Stimulated activated naive CD8-positive, alpha-beta T cell treated with anti-CD3 and anti-CD28 coated beads, Interleukin-15, Interleukin-2, amounts not matched to agents 100 ng/mL and 50 ng/mL, for 24 hours (primary cell): ENCODE data around the gene MGARP.

Experiments used
- H3K27ac Mint-ChIP-seq: one replicate; pipeline ENCODE4 v1.8.0; 2021; ENCODE audit warnings: mild to moderate bottlenecking, mixed read lengths
- H3K27me3 Mint-ChIP-seq: one replicate; pipeline ENCODE4 v1.8.0; 2021; ENCODE audit warnings: mixed read lengths
- H3K36me3 Mint-ChIP-seq: one replicate; pipeline ENCODE4 v1.8.0; 2021; ENCODE audit warnings: low read depth, mixed read lengths
- H3K4me1 Mint-ChIP-seq: one replicate; pipeline ENCODE4 v1.8.0; 2021; ENCODE audit warnings: low read depth, mixed read lengths
- H3K4me3 Mint-ChIP-seq: one replicate; pipeline ENCODE4 v1.8.0; 2021; ENCODE audit warnings: mild to moderate bottlenecking, mixed read lengths
- H3K9me3 Mint-ChIP-seq: one replicate; pipeline ENCODE4 v1.8.0; 2021; ENCODE audit warnings: mixed read lengths

Gene MGARP

GRCh38 chr4:139301821-139302611 lies 22.0 kb upstream of the MGARP start, which contains the start of gene NDUFC1:
Gene NDUFC1 (minus strand): TSS chr4:139302477. CDS start chr4:139295798, 6,679 bp downstream.
- H3K4me1 Mint-ChIP-seq, result peaks cover 68% of the 10 kb centered on the region

GRCh38 chr4:139301113-139301820 lies 21.2 kb upstream of the MGARP start, which contains the start of gene NAA15:
Gene NAA15 (plus strand): TSS chr4:139301505. CDS start chr4:139301778, 273 bp downstream.
- H3K27me3 Mint-ChIP-seq, result no peaks in the 10 kb centered on the region
- peaks cover 43% of the 10 kb centered on the region for H3K36me3 Mint-ChIP-seq
- H3K27ac Mint-ChIP-seq, result peak within 1 kb of the TSS; percentile 100
- H3K4me3 Mint-ChIP-seq, result peak within 1 kb of the TSS; percentile 99
- peaks cover 65% of the 10 kb centered on the region for H3K4me1 Mint-ChIP-seq
- H3K9me3 Mint-ChIP-seq, result no peaks in the 10 kb centered on the region

More at GRCh38 chr4:139301821-139302611, 22.0 kb upstream of the MGARP start, which contains the start of gene NDUFC1:
- H3K36me3 Mint-ChIP-seq, result peaks cover 51% of the 10 kb centered on the region
- no peaks in the 10 kb centered on the region for H3K9me3 Mint-ChIP-seq
- peak within 1 kb of the TSS; percentile 100 for H3K27ac Mint-ChIP-seq
- peak within 1 kb of the TSS; percentile 99 for H3K4me3 Mint-ChIP-seq
- no peaks in the 10 kb centered on the region for H3K27me3 Mint-ChIP-seq

- Mint-ChIP-seq H3K4me3 (peak overlapping the region; percentile 99), H3K27me3 (no peaks in the 10 kb centered on the region), H3K27ac (peak overlapping the region; percentile 100), H3K4me1 (peaks cover 66% of the 10 kb centered on the region), H3K36me3 (peaks cover 36% of the 10 kb centered on the region), H3K9me3 (no peaks in the 10 kb centered on the region)
These were observed 20.5 kb upstream of the MGARP start for GRCh38 chr4:139300431-139301112.

- no peaks in the 10 kb centered on the region for H3K9me3 Mint-ChIP-seq
- peaks cover 33% of the 10 kb centered on the region for H3K36me3 Mint-ChIP-seq
- H3K4me3 Mint-ChIP-seq, result peak overlapping the region; percentile 99
- no peaks in the 10 kb centered on the region for H3K27me3 Mint-ChIP-seq
- H3K27ac Mint-ChIP-seq, result peak overlapping the region; percentile 100
- H3K4me1 Mint-ChIP-seq, result peaks cover 61% of the 10 kb centered on the region
These were observed 19.5 kb upstream of the MGARP start for GRCh38 chr4:139299536-139299935.

GRCh38 chr4:139297001-139297410 lies 17.0 kb upstream of the MGARP start:
- H3K27me3 Mint-ChIP-seq, result no peaks in the 10 kb centered on the region
- H3K4me3 Mint-ChIP-seq, result no peak overlapping the region
- H3K27ac Mint-ChIP-seq, result no peak overlapping the region
- H3K4me1 Mint-ChIP-seq, result peaks cover 55% of the 10 kb centered on the region
- H3K36me3 Mint-ChIP-seq, result peaks cover 30% of the 10 kb centered on the region
- no peaks in the 10 kb centered on the region for H3K9me3 Mint-ChIP-seq

- peaks cover 53% of the 10 kb centered on the region for H3K4me1 Mint-ChIP-seq
- peak overlapping the region; percentile 96 for H3K4me3 Mint-ChIP-seq
- H3K27ac Mint-ChIP-seq, result peak overlapping the region; percentile 99
- no peaks in the 10 kb centered on the region for H3K9me3 Mint-ChIP-seq
- H3K27me3 Mint-ChIP-seq, result no peaks in the 10 kb centered on the region
- H3K36me3 Mint-ChIP-seq, result peaks cover 27% of the 10 kb centered on the region
These were observed 15.9 kb upstream of the MGARP start for GRCh38 chr4:139295942-139296299.

- H3K36me3 Mint-ChIP-seq, result peaks cover 28% of the 10 kb centered on the region
- H3K27ac Mint-ChIP-seq, result peak overlapping the region; percentile 99
- H3K4me3 Mint-ChIP-seq, result peak overlapping the region; percentile 96
- no peaks in the 10 kb centered on the region for H3K27me3 Mint-ChIP-seq
- no peaks in the 10 kb centered on the region for H3K9me3 Mint-ChIP-seq
- peaks cover 48% of the 10 kb centered on the region for H3K4me1 Mint-ChIP-seq
These were observed 15.3 kb upstream of the MGARP start for GRCh38 chr4:139295206-139295941.

- H3K9me3 Mint-ChIP-seq, result peaks cover 10% of the 10 kb centered on the region
- peaks cover 3% of the 10 kb centered on the region for H3K27me3 Mint-ChIP-seq
- no peak overlapping the region for H3K4me3 Mint-ChIP-seq
- no peak overlapping the region for H3K27ac Mint-ChIP-seq
- no peaks in the 10 kb centered on the region for H3K4me1 Mint-ChIP-seq
- peaks cover 39% of the 10 kb centered on the region for H3K36me3 Mint-ChIP-seq
These were observed 6.2 kb upstream of the MGARP start for GRCh38 chr4:139286186-139286698.

- peaks cover 17% of the 10 kb centered on the region for H3K36me3 Mint-ChIP-seq
- peaks cover 9% of the 10 kb centered on the region for H3K4me1 Mint-ChIP-seq
- no peak overlapping the region for H3K4me3 Mint-ChIP-seq
- H3K27me3 Mint-ChIP-seq, result peaks cover 37% of the 10 kb centered on the region
- H3K27ac Mint-ChIP-seq, result no peak overlapping the region
- H3K9me3 Mint-ChIP-seq, result peaks cover 10% of the 10 kb centered on the region
These were observed 2.7 kb upstream of the MGARP start for GRCh38 chr4:139282721-139283075.

GRCh38 chr4:139282065-139282720 lies 2.2 kb upstream of the MGARP start:
- Mint-ChIP-seq H3K36me3 (peaks cover 17% of the 10 kb centered on the region), H3K4me1 (peaks cover 9% of the 10 kb centered on the region), H3K27me3 (peaks cover 42% of the 10 kb centered on the region), H3K4me3 (no peak overlapping the region), H3K9me3 (peaks cover 10% of the 10 kb centered on the region), H3K27ac (no peak overlapping the region)

- Mint-ChIP-seq H3K4me1 (peaks cover 9% of the 10 kb centered on the region), H3K36me3 (peaks cover 3% of the 10 kb centered on the region), H3K4me3 (peak overlapping the region; percentile 78), H3K27me3 (peaks cover 58% of the 10 kb centered on the region), H3K27ac (no peak overlapping the region), H3K9me3 (no peaks in the 10 kb centered on the region)
These were observed 889 bp downstream of the MGARP start for GRCh38 chr4:139278912-139279759.

- H3K27ac Mint-ChIP-seq, result no peak overlapping the region
- H3K4me3 Mint-ChIP-seq, result peak overlapping the region; percentile 78
- no peaks in the 10 kb centered on the region for H3K36me3 Mint-ChIP-seq
- peaks cover 58% of the 10 kb centered on the region for H3K27me3 Mint-ChIP-seq
- no peaks in the 10 kb centered on the region for H3K9me3 Mint-ChIP-seq
- peaks cover 9% of the 10 kb centered on the region for H3K4me1 Mint-ChIP-seq
These were observed 1.5 kb downstream of the MGARP start for GRCh38 chr4:139278485-139278884.

- H3K4me1 Mint-ChIP-seq, result peaks cover 9% of the 10 kb centered on the region
- no peaks in the 10 kb centered on the region for H3K36me3 Mint-ChIP-seq
- no peaks in the 10 kb centered on the region for H3K9me3 Mint-ChIP-seq
- H3K27me3 Mint-ChIP-seq, result peaks cover 45% of the 10 kb centered on the region
- no peak overlapping the region for H3K4me3 Mint-ChIP-seq
- H3K27ac Mint-ChIP-seq, result no peak overlapping the region
These were observed 4.7 kb downstream of the MGARP start for GRCh38 chr4:139275281-139275735.
